ENCODE measurements around the gene ARHGEF1.
"Not testable (repeated sequence)": the region's sequence is repeated elsewhere in the genome, so short reads cannot be mapped to it uniquely, and the experiment has no call there.

ARHGEF1 gene

GRCh38 chr19:41904118-41904870 lies 21.3 kb downstream of the ARHGEF1 start:
- DNase-seq: no peak

- DNase-seq: no peak
Measured at GRCh38 chr19:41905273-41906002, 22.5 kb downstream of the ARHGEF1 start.

GRCh38 chr19:41906271-41906670 lies 23.3 kb downstream of the ARHGEF1 start:
- no peak for DNase-seq

GRCh38 chr19:41906916-41907680 lies 24.1 kb downstream of the ARHGEF1 start:
- DNase-seq: no peak

GRCh38 chr19:41907994-41908615 lies 25.1 kb downstream of the ARHGEF1 start:
- DNase-seq: no peak

- DNase-seq: no peak
Measured at GRCh38 chr19:41908724-41909464, 25.9 kb downstream of the ARHGEF1 start.

- DNase-seq: no peak
Measured at GRCh38 chr19:41909706-41910105, 26.7 kb downstream of the ARHGEF1 start.

- DNase-seq: no peak
Measured at GRCh38 chr19:41910240-41910991, 27.4 kb downstream of the ARHGEF1 start.

- DNase-seq: no peak
Measured at GRCh38 chr19:41910992-41911888, 28.3 kb downstream of the ARHGEF1 start.

GRCh38 chr19:41911889-41912731 lies 29.1 kb downstream of the ARHGEF1 start:
- no peak for DNase-seq

- no peak for DNase-seq
Measured at GRCh38 chr19:41912899-41913537, 30.0 kb downstream of the ARHGEF1 start.

- DNase-seq: no peak
Measured at GRCh38 chr19:41913538-41914423, 30.8 kb downstream of the ARHGEF1 start.

- DNase-seq: not testable (repeated sequence)
Measured at GRCh38 chr19:41914424-41914834, 31.4 kb downstream of the ARHGEF1 start.

GRCh38 chr19:41915021-41915775 lies 32.2 kb downstream of the ARHGEF1 start:
- no peak for DNase-seq

- no peak for DNase-seq
Measured at GRCh38 chr19:41915776-41916414, 32.9 kb downstream of the ARHGEF1 start.
